ENCODE results near the gene IPPK. TPM values are rescaled to one million over a fixed set of nuclear protein-coding genes. Genes with fewer than 3 reads are reported as not detected.

The IPPK gene
- 11.0 and 11.4 TPM in 2 replicates for total RNA-seq
- polyA plus RNA-seq (2012) = 8.9 TPM

- DNase-seq (ENCODE audit: low read depth) = peak; percentile 99
Measured at GRCh38 chr9:92669890-92670708, at the start of gene IPPK. Gene IPPK (minus strand): TSS chr9:92670131. CDS start chr9:92669988, 143 bp downstream.

GRCh38 chr9:92719028-92719647, 49.2 kb upstream of the IPPK start:
- no peak for DNase-seq (ENCODE audit: low read depth)

GRCh38 chr9:92718086-92719001, 48.4 kb upstream of the IPPK start:
- no peak for DNase-seq (ENCODE audit: low read depth)

- DNase-seq (ENCODE audit: low read depth) = no peak
Measured at GRCh38 chr9:92717201-92718085, 47.5 kb upstream of the IPPK start.

GRCh38 chr9:92716557-92716956, 46.6 kb upstream of the IPPK start:
- peak; percentile 43 for DNase-seq (ENCODE audit: low read depth)

GRCh38 chr9:92715488-92716231, 45.7 kb upstream of the IPPK start:
- peak; percentile 77 for DNase-seq (ENCODE audit: low read depth)

- DNase-seq (ENCODE audit: low read depth) = no peak
Measured at GRCh38 chr9:92714787-92715487, 45.0 kb upstream of the IPPK start.

- no peak for DNase-seq (ENCODE audit: low read depth)
Measured at GRCh38 chr9:92714016-92714415, 44.1 kb upstream of the IPPK start.

- DNase-seq (ENCODE audit: low read depth) = no peak
Measured at GRCh38 chr9:92713528-92713927, 43.6 kb upstream of the IPPK start.

- no peak for DNase-seq (ENCODE audit: low read depth)
Measured at GRCh38 chr9:92712767-92713166, 42.8 kb upstream of the IPPK start.

GRCh38 chr9:92711844-92712243, 41.9 kb upstream of the IPPK start:
- DNase-seq (ENCODE audit: low read depth) = no peak

GRCh38 chr9:92711146-92711545, 41.2 kb upstream of the IPPK start:
- DNase-seq (ENCODE audit: low read depth) = peak; percentile 58

GRCh38 chr9:92710368-92710767, 40.4 kb upstream of the IPPK start:
- no peak for DNase-seq (ENCODE audit: low read depth)

GRCh38 chr9:92709954-92710353, 40.0 kb upstream of the IPPK start:
- no peak for DNase-seq (ENCODE audit: low read depth)

- no peak for DNase-seq (ENCODE audit: low read depth)
Measured at GRCh38 chr9:92709240-92709639, 39.3 kb upstream of the IPPK start.

GRCh38 chr9:92707530-92707929, 37.6 kb upstream of the IPPK start:
- DNase-seq (ENCODE audit: low read depth) = no peak

GRCh38 chr9:92706218-92706940, 36.4 kb upstream of the IPPK start:
- DNase-seq (ENCODE audit: low read depth) = peak; percentile 28

GRCh38 chr9:92704528-92704927, 34.6 kb upstream of the IPPK start:
- DNase-seq (ENCODE audit: low read depth) = peak; percentile 24

GRCh38 chr9:92696619-92697018, 26.7 kb upstream of the IPPK start:
- no peak for DNase-seq (ENCODE audit: low read depth)
